OCI-LY3 (cell line): ENCODE measurements around the gene MAP6D1.

Source experiments
- EZH2phosphoT487 ChIP-seq: fragments of 200-600 bp; shearing (Covaris generic); IDR thresholded peaks from 2 replicates; pipeline ENCODE4 v1.6.1; 2018; ENCODE audit warnings: antibody characterized with exemption, mixed run types, low read depth
- TF ChIP-seq, protein P1 (sequence below): fragments of 200-600, 300-600 bp; sonication (generic); IDR thresholded peaks from 2 replicates; pipeline ENCODE4 v1.5.1; 2014; ENCODE audit warnings: antibody characterized with exemption, low read length, low read depth

DNA sequence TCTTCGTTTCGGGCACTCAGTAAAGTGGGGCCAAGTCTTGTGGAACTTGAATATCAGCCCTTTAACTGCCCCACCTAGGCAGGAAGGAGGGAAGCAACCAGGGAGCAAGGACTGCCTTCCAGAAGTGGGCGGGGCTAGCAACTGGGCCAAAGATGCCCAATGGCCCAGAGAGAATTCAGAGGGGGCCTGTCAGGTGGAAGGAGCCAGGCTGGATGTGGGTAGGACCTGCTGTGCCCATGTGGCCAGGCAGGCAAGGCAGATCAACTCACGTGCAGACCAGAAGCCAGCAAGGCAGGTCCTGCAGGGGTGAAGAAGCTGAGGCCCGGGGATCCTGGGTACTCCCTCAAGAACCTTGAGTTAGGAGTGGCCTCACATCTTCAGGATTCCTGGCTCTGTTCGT, 5.5 kb downstream of the MAP6D1 start:
- TF ChIP-seq, protein P1, sequence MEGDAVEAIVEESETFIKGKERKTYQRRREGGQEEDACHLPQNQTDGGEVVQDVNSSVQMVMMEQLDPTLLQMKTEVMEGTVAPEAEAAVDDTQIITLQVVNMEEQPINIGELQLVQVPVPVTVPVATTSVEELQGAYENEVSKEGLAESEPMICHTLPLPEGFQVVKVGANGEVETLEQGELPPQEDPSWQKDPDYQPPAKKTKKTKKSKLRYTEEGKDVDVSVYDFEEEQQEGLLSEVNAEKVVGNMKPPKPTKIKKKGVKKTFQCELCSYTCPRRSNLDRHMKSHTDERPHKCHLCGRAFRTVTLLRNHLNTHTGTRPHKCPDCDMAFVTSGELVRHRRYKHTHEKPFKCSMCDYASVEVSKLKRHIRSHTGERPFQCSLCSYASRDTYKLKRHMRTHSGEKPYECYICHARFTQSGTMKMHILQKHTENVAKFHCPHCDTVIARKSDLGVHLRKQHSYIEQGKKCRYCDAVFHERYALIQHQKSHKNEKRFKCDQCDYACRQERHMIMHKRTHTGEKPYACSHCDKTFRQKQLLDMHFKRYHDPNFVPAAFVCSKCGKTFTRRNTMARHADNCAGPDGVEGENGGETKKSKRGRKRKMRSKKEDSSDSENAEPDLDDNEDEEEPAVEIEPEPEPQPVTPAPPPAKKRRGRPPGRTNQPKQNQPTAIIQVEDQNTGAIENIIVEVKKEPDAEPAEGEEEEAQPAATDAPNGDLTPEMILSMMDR = no peak
- TF ChIP-seq EZH2phosphoT487 = no peak
